Stimulated activated CD4-positive, alpha-beta T cell treated with anti-CD3 and anti-CD28 coated beads, TNF-alpha, amount 100 ng/mL, for 24 hours (primary cell): ENCODE measurements around the gene GMIP.

Experiments
- DNase-seq, 3 experiments: peaks; one replicate each; pipeline ENCODE4 v3.0.0-alpha.2; 2020; ENCODE audit warnings: low read depth in 3 of 3

GMIP gene

GRCh38 chr19:19636573-19637185, 6.8 kb downstream of the GMIP start:
- DNase-seq, result no peak

- DNase-seq, result no peak
Measured at GRCh38 chr19:19635313-19635702, 8.1 kb downstream of the GMIP start.

GRCh38 chr19:19634516-19635312, 8.7 kb downstream of the GMIP start:
- no peak for DNase-seq

GRCh38 chr19:19633711-19634515, 9.5 kb downstream of the GMIP start:
- no peak for DNase-seq

- DNase-seq, result no peak
Measured at GRCh38 chr19:19632661-19633060, 10.8 kb downstream of the GMIP start.

GRCh38 chr19:19631346-19631745, 12.1 kb downstream of the GMIP start:
- no peak for DNase-seq

- no peak for DNase-seq
Measured at GRCh38 chr19:19630426-19630825, 13.0 kb downstream of the GMIP start.

GRCh38 chr19:19630062-19630414, 13.4 kb downstream of the GMIP start:
- no peak for DNase-seq

- peak in 1 of 3 experiments; percentile 51 for DNase-seq
Measured at GRCh38 chr19:19628501-19629134, 14.8 kb downstream of the GMIP start.

GRCh38 chr19:19627621-19628500, 15.6 kb downstream of the GMIP start, which contains the start of gene LPAR2:
LPAR2 (minus strand) TSS chr19:19628220; CDS start chr19:19627275, 945 bp downstream.
- peak in 1 of 3 experiments; percentile 63 for DNase-seq

- DNase-seq, result no peak
Measured at GRCh38 chr19:19626516-19627472, 16.7 kb downstream of the GMIP start.

GRCh38 chr19:19624032-19624570, 19.4 kb downstream of the GMIP start:
- DNase-seq, result no peak

GRCh38 chr19:19623383-19623782, 20.1 kb downstream of the GMIP start:
- no peak for DNase-seq

GRCh38 chr19:19619849-19620210, 23.6 kb downstream of the GMIP start:
- no peak for DNase-seq

GRCh38 chr19:19619181-19619848, 24.1 kb downstream of the GMIP start:
- DNase-seq, result no peak

GRCh38 chr19:19618219-19619051, 25.0 kb downstream of the GMIP start, which contains the start of gene PBX4:
PBX4 (minus strand) TSS chr19:19618687; CDS start chr19:19618629, 58 bp downstream.
- DNase-seq, result peak; percentile 98 to 99 (median 99)

GRCh38 chr19:19615086-19615485, 28.4 kb downstream of the GMIP start:
- DNase-seq, result no peak

- no peak for DNase-seq
Measured at GRCh38 chr19:19613506-19613905, 30.0 kb downstream of the GMIP start.
